ENCODE data around the gene BMP2K. TPM values are rescaled to one million over a fixed set of nuclear protein-coding genes. Genes with fewer than 3 reads are reported as not detected.

BMP2K gene
- total and polyA plus RNA-seq, 2 of the 8 experiments (the other 6 are each of a cell fraction or from before 2014, with no cell fraction given) = 15.6 to 24.1 TPM

- Histone ChIP-seq H3K56ac (replicated peaks; ENCODE audit: insufficient read length, low read depth, low read length) (no peak overlapping the region), H3K4ac (replicated peaks; ENCODE audit: insufficient read length, low read depth, low read length) (no peak overlapping the region), H3K23me2 (ENCODE audit: low read depth, low read length) (no peaks in the 10 kb centered on the region), H2BK120ac (replicated peaks; ENCODE audit: low read depth, low read length) (no peak overlapping the region), H3K14ac (ENCODE audit: insufficient read length) (no peak overlapping the region), H3K79me1 (ENCODE audit: low read depth, low read length) (no peaks in the 10 kb centered on the region), H3K79me2 (ENCODE audit: control insufficient read depth in 1 of 2, insufficient read depth in 2 of 2, low read length in 2 of 2) (no peaks in the 10 kb centered on the region), H4K5ac (ENCODE audit: insufficient read length, low read depth, low read length) (no peak overlapping the region), H3K4me2 (ENCODE audit: insufficient read depth in 1 of 2, low read depth in 2 of 2, low read length in 2 of 2) (no peak overlapping the region), H4K8ac (ENCODE audit: extremely low read depth, insufficient read depth, low read length) (no peak overlapping the region), H3K4me3 (ENCODE audit: extremely low read depth in 1 of 4, insufficient read depth in 2 of 4, low read depth in 3 of 4, low read length in 4 of 4) (no peak overlapping the region), H2BK12ac (ENCODE audit: low read depth, low read length) (no peak overlapping the region), H3K18ac (ENCODE audit: extremely low read depth, low read length) (no peak overlapping the region), H3K9me3 (ENCODE audit: insufficient read depth in 2 of 2, low read depth in 1 of 2, low read length in 1 of 2) (no peaks in the 10 kb centered on the region), H3K36me3 (ENCODE audit: control insufficient read depth in 2 of 4, insufficient read depth in 4 of 4, low read length in 3 of 4) (no peaks in the 10 kb centered on the region), H2BK5ac (ENCODE audit: low read depth, low read length) (no peak overlapping the region), H2AFZ (ENCODE audit: low read length) (no peak overlapping the region), H3K4me1 (replicated peaks in 1 of 4; ENCODE audit: control insufficient read depth in 3 of 4, insufficient read depth in 4 of 4, low read length in 3 of 4) (no peaks in the 10 kb centered on the region), H4K91ac (replicated peaks; ENCODE audit: insufficient read length, low read length) (no peak overlapping the region), H2BK20ac (ENCODE audit: low read length) (no peak overlapping the region), H3K23ac (ENCODE audit: insufficient read length) (no peak overlapping the region), H4K20me1 (replicated peaks in 1 of 2; ENCODE audit: control insufficient read depth in 1 of 2, insufficient read depth in 2 of 2, low read length in 2 of 2) (no peaks in the 10 kb centered on the region), H2AK5ac (ENCODE audit: low read depth, low read length) (no peak overlapping the region), H2BK15ac (ENCODE audit: low read length) (no peak overlapping the region), H3K27me3 (replicated peaks in 1 of 4; ENCODE audit: control insufficient read depth in 3 of 4, extremely low read depth in 1 of 4, insufficient read depth in 3 of 4, low read length in 3 of 4) (no peaks in the 10 kb centered on the region), H3K27ac (ENCODE audit: low read depth, low read length) (no peak overlapping the region), H3K9ac (replicated peaks in 1 of 4; ENCODE audit: extremely low read depth in 1 of 4, low read depth in 3 of 4, low read length in 3 of 4) (no peak overlapping the region)
- FAIRE-seq (no peak), DNase-seq (ENCODE audit: low read depth in 1 of 2, low spot score in 2 of 2) (no peak)
- 85% methylated on average over 5 of the region's 5 CpGs; no CpG with 5 or more reads in 1 of the 2 experiments for WGBS, 2 experiments (ENCODE audit: extremely low coverage in 1 of 2, insufficient coverage in 1 of 2, insufficient read length in 1 of 2, insufficient replicate concordance in 2 of 2, low coverage in 1 of 2, low lambda C conversion rate in 2 of 2, missing lambda C conversion rate in 1 of 2)
- ChIA-PET CTCF (ENCODE audit: partially characterized antibody) (interaction anchor here (0.6 to 1.3 kb wide), 5 partner anchors 15 to 1259 kb away, joined by 3 to 5 read pairs (median 3); no protein-coding TSS in a partner anchor), POLR2A (ENCODE audit: partially characterized antibody) (no interaction called here)
- TF ChIP-seq BRCA1 (IDR thresholded peaks at IDR 0.05; ENCODE audit: low read depth, low read length) (no peak), ATF3 (IDR thresholded peaks at IDR 0.05; ENCODE audit: insufficient read depth, low read depth, low read length) (no peak), RXRA (IDR thresholded peaks at IDR 0.05; ENCODE audit: insufficient read depth, low read depth, low read length) (no peak), GTF2F1 (IDR thresholded peaks at IDR 0.05; ENCODE audit: borderline replicate concordance, low read depth, low read length) (no peak), HDAC6 (IDR thresholded peaks at IDR 0.05; ENCODE audit: low read depth, low read length) (no peak)
Measured at GRCh38 chr4:78956975-78957374, 180.8 kb downstream of the BMP2K start.
